GM12874 (cell line): ENCODE data around the gene TDRD9.

Source experiments
- CTCF ChIP-seq: IDR thresholded peaks from 2 replicates; pipeline ENCODE4 v1.5.1; 2011; ENCODE audit warnings: low read depth, mild to moderate bottlenecking, control low read depth, low read length, moderate library complexity; ENCODE audit not compliant: insufficient read depth

The TDRD9 gene

GRCh38 chr14:104037903-104038302, 109.6 kb downstream of the TDRD9 start:
- TF ChIP-seq CTCF, result no peak

GRCh38 chr14:104039214-104039613, 111.0 kb downstream of the TDRD9 start:
- no peak for TF ChIP-seq CTCF

GRCh38 chr14:104040539-104040938, 112.3 kb downstream of the TDRD9 start:
- no peak for TF ChIP-seq CTCF

GRCh38 chr14:104041430-104042104, 113.3 kb downstream of the TDRD9 start:
- no peak for TF ChIP-seq CTCF

- no peak for TF ChIP-seq CTCF
These were observed 115.8 kb downstream of the TDRD9 start for GRCh38 chr14:104044016-104044415.

GRCh38 chr14:104047761-104048160, 119.5 kb downstream of the TDRD9 start:
- TF ChIP-seq CTCF, result no peak

GRCh38 chr14:104048758-104049507, 120.7 kb downstream of the TDRD9 start:
- TF ChIP-seq CTCF, result no peak
